GM18858 (cell line): ENCODE results near the gene VPS36.
"Not testable (repeated sequence)": the region's sequence is repeated elsewhere in the genome, so short reads cannot be mapped to it uniquely, and the experiment has no call there.

Source experiments
- ATAC-seq: cut with Tn5 transposase; IDR thresholded peaks from one replicate; pipeline ENCODE4 v1.9.1; 2021; ENCODE audit not compliant: unreplicated experiment

Gene VPS36

GRCh38 chr13:52378312-52378711 is 72.1 kb downstream of the VPS36 start:
- ATAC-seq, result no peak

GRCh38 chr13:52377898-52378297 is 72.5 kb downstream of the VPS36 start:
- no peak for ATAC-seq

DNA sequence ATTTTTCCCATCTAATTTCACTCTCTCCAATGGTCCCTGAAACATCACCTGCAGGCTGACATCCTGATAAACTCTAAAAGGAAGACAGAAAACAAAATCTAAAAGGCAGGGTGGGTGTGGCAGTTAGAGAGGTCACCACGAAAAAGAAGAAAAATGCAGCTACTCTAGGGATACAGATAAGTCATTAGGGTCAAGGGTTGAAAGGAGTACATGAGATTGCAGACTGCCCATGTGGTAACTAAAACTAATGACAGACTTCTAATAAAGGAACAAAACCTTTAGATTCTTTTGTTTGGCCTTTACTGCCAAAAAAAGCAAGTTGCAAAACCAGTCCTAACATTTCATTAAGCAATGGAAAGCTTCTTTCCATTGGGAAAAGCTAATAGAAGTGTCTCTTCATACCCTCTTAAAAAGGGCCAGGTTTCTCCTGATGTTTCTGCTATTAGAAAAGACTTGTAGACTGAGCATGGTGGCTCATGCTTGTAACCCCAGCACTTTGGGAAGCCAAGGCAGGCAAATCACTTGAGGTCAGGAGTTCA is 75.5 kb downstream of the VPS36 start:
- ATAC-seq, result no peak

GRCh38 chr13:52374389-52374788 is 76.0 kb downstream of the VPS36 start:
- ATAC-seq, result no peak

GRCh38 chr13:52373277-52373676 is 77.2 kb downstream of the VPS36 start:
- ATAC-seq, result not testable (repeated sequence)

- no peak for ATAC-seq
Observed at GRCh38 chr13:52371736-52372247, 78.6 kb downstream of the VPS36 start.

DNA sequence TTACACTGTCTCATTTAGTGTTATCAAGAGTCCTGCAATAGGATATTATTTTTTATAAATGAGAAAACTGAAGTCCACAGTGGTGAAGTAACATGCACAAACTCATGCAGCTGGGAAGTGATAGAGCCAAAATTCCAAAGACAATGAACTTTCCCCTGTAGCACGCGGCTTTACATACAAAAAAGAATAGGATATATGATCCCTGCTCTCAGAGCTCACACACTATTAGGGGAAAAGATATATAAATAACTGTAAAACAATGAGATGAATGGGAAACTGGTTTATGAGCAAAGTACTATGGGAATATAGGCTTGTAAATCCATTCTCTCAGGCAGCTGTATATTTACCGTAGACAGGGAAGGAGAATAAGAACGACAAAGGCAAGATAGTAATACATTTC is 84.1 kb downstream of the VPS36 start:
- no peak for ATAC-seq
